H1 (cell line): ENCODE data around the gene MGAT5B. TPM values are rescaled to one million over a fixed set of nuclear protein-coding genes. Genes with fewer than 3 reads are reported as not detected.

Experiments used
- ASH2L ChIP-seq: fragments of 200-600, 300-600 bp; sonication (generic); IDR thresholded peaks from one replicate; pipeline ENCODE4 v1.7.1; 2017; ENCODE audit warnings: low read length
- BCL11A ChIP-seq, 2 experiments: IDR thresholded peaks; one replicate each; pipeline ENCODE4 v1.6.1; 2011; ENCODE audit warnings: low read depth in 2 of 2, low read length in 2 of 2, mild to moderate bottlenecking in 2 of 2
- CHD1 ChIP-seq: IDR thresholded peaks from 2 replicates; pipeline ENCODE4 v1.6.1; 2012; ENCODE audit warnings: low read depth, low read length, improper control_type of control experiment
- HDAC6 ChIP-seq: IDR thresholded peaks from one replicate; pipeline ENCODE4 v1.7.1; 2012; ENCODE audit warnings: low read depth, mild to moderate bottlenecking, inconsistent platforms, low read length, moderate library complexity
- SIRT6 ChIP-seq: IDR thresholded peaks from one replicate; pipeline ENCODE4 v1.7.1; 2012; ENCODE audit warnings: low read length, inconsistent platforms
- TAF7 ChIP-seq: optimal IDR thresholded peaks from 2 replicates; pipeline ENCODE3; 2011; ENCODE audit warnings: low read depth, mild to moderate bottlenecking, inconsistent platforms, low read length, moderate library complexity, borderline replicate concordance
- YY1 ChIP-seq: IDR thresholded peaks from 2 replicates; pipeline ENCODE4 v1.6.1; 2011; ENCODE audit warnings: low read depth, mild to moderate bottlenecking, low read length
- polyA plus RNA-seq, 7 experiments: library from polyadenylated mRNA; depleted of rRNA in 3 of 7; stranded (reverse) in 5 of 7; unstranded in 2 of 7; fragments of >200 nt in 5 of 7; fragments of 200-250 nt in 2 of 7; gene quantifications; 1 replicate in 5 of 7; 2 replicates in 1 of 7; 4 replicates in 1 of 7; pipeline versions ENCODE4 v1.2.1 to v1.2.3, GENCODE V29; 2011 to 2013; ENCODE audit warnings: missing spikeins in 2 of 7, mixed read lengths in 2 of 7
- total RNA-seq: library from RNA; stranded (reverse); fragmentation: NEBNext Ultra II Directional; extraction: Animal tissue kit (Norgen Biotek cat#: 25700); gene quantifications from 2 replicates; pipeline ENCODE4 v1.2.1, GENCODE V29; 2021

Gene MGAT5B
- total and polyA plus RNA-seq, 2 of the 8 experiments (the other 6 are each of a cell fraction or from before 2014, with no cell fraction given): 7.9 to 8.2 TPM

DNA sequence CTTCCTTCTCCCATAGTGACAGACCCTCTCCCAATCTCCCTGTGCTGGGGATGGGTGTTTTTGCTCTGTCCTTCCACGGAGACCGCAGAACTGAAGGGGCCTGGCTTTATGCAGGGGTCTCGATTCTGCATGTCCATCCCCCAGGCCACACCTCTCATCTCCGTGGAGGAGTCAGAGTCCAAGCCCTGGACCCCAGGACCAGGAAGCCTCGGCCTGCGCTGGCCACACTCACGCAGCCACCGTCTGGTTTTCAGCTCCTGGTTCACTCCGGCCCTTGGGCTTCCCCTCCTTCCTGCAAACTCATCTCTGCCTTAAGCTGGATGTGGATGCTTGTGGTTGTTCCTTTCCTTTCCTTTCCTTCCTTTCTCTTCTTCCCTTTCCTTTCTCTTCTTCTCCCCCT, 90.8 kb downstream of the MGAT5B start (continued):
- TF ChIP-seq HDAC6 (no peak), SIRT6 (no peak), YY1 (no peak), BCL11A (IDR thresholded peaks at IDR 0.05; ENCODE audit: low read depth in 2 of 2, low read length in 2 of 2) (no peak), TAF7 (no peak), CHD1 (no peak), ASH2L (no peak)
